C4-2B (cell line): Measurements from ENCODE around the gene SRRT.
"Not testable (repeated sequence)": the region's sequence is repeated elsewhere in the genome, so short reads cannot be mapped to it uniquely, and the experiment has no call there.

ENCODE experiments used
- H3K27ac ChIP-seq: fragments of 450-650 bp; 2 replicates; pipeline ENCODE4 v1.5.1; 2017
- ZFX ChIP-seq: fragments of 450-650 bp; IDR thresholded peaks from 2 replicates; pipeline ENCODE4 v1.6.1; 2017
- TF ChIP-seq, protein P1 (sequence below): fragments of 450-650 bp; conservative IDR thresholded peaks from 2 replicates; pipeline ENCODE4 v1.5.1; 2017; ENCODE audit warnings: mild to moderate bottlenecking

The SRRT gene

DNA sequence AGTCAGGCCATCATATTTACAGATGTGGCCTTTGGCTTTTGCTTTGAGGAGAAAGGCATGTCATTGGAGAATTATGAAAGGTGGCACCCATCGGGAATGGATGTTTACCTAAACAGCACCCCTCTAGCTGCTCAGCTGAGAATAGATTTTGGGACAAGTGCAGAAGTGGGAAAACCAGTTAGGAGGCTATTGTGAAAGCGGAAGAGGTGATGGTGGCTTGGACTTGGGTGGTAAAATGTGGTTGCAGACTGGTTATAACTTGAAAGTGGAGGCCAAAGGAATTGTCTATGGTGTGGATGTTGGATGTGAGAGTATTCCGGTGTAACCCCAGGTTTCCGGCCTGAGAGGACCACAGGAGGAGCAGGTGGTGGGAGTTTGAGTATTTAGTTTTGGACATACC lies 27.5 kb upstream of the SRRT start:
- H3K27ac ChIP-seq = no peak overlapping the region
- TF ChIP-seq ZFX = no peak
- TF ChIP-seq, protein P1, sequence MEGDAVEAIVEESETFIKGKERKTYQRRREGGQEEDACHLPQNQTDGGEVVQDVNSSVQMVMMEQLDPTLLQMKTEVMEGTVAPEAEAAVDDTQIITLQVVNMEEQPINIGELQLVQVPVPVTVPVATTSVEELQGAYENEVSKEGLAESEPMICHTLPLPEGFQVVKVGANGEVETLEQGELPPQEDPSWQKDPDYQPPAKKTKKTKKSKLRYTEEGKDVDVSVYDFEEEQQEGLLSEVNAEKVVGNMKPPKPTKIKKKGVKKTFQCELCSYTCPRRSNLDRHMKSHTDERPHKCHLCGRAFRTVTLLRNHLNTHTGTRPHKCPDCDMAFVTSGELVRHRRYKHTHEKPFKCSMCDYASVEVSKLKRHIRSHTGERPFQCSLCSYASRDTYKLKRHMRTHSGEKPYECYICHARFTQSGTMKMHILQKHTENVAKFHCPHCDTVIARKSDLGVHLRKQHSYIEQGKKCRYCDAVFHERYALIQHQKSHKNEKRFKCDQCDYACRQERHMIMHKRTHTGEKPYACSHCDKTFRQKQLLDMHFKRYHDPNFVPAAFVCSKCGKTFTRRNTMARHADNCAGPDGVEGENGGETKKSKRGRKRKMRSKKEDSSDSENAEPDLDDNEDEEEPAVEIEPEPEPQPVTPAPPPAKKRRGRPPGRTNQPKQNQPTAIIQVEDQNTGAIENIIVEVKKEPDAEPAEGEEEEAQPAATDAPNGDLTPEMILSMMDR = no peak

DNA sequence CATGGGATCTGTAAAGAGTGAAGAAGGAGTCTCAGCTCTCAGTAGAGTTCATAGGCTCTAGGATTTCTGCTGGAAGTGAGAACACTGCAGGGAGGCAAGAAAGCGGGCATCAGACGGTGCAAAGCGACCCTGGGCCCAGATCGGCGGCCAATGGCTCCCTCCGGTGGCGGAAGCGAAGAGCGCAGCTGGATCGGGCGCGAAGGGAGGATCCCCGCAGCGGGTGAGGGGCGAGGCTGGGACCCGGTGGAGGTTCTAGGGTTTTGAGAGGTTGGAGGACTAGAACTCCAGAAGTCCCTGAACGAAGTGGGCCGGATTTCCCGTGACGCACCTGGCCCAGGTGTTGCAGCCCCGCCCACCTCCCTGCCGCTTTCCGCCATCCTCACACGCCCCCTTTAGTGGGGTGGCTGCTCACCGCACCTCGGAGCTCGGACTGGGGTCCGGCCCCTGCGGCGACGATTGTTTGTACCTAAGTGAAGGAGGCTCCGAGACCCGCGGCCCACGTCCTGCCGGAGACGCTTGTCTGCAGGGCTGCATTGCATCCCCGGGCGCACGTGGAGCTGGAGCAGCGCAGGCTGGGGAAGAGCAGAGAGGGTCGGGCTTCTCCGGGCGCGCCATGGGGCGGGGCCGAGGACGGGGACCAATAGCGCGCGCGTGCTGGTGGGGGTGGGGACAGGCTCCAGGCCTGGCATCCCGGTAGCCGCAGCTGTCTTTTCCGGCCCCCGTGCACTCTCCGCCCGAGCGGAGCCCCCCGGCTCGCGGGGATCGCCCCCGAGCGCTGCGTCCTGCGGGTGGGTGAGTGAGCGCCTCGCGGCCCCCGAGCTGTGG lies 22.6 kb upstream of the SRRT start, which contains the start of gene SLC12A9:
Gene SLC12A9 (plus strand): TSS at position 666 of the 825 bp plus-strand sequence. CDS start 1,485 bp downstream, outside the sequence.
- peak within 1 kb of the TSS; percentile 71 for H3K27ac ChIP-seq
- peak; percentile 41; the same call in 1 of the 2 replicates for TF ChIP-seq ZFX
- TF ChIP-seq, protein P1 = peak; percentile 96

DNA sequence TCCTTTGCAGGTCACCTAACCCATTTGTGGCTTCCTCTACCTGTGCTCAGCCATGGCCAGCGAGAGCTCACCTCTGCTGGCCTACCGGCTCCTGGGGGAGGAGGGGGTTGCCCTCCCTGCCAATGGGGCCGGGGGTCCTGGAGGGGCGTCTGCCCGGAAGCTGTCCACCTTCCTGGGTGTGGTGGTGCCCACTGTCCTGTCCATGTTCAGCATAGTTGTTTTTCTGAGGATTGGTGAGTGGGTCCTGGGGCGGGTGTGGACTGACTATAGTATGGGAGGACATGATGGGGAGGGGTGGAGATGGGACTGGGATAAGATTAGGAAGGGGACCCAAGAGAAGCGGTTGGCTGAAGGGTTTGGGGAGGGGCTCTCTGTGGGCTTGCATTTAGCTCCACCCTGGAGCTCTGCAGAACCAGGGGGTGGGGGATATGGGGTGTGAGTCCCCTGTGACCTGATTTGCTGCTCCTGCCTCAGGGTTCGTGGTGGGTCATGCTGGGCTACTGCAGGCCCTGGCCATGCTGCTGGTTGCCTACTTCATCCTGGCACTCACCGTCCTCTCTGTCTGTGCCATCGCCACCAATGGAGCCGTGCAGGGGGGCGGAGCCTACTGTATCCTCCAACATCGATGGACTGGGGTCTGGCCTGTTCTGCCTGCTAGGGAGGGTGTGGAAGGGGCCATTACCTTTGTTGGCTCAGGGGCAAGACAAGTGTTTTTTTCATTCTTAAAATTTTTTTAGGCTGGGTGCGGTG lies 20.6 kb upstream of the SRRT start:
- H3K27ac ChIP-seq = no peak overlapping the region
- TF ChIP-seq, protein P1 = no peak
- TF ChIP-seq ZFX = no peak

DNA sequence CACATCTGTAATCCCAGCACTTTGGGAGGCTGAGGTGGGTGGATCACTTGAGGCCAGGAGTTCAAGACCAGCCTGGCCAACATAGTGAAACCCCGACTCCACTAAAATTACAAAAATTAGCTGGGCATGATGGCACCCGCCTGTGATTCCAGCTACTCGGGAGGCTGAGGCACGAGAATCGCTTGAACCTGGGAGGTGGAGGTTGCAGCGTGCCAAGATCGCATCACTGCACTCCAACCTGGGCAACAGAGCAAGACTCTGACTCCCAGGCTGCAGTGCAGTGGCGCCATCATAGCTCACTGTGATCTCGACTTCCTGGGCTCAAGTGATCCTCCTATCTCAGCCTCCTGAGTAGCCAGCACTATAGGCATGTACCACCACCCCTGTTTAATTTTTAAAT lies 20.0 kb upstream of the SRRT start:
- not testable (repeated sequence) for H3K27ac ChIP-seq

DNA sequence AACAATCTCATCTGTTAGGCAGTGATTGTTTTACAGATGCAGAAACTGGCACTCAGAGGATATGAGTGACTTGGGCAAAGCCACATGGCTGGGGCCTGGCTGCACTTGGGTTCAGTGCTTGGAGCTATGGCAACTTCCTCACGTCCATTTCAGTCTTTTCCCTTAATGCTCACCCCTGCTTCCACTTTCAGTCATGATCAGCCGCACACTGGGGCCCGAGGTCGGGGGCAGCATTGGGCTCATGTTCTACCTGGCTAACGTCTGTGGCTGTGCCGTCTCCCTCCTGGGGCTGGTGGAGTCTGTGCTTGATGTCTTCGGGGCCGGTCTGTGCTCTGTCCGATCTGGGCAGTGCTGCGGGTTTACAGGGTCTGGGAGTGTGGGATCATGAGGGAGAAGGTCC lies 19.4 kb upstream of the SRRT start:
- no peak for TF ChIP-seq ZFX
- TF ChIP-seq, protein P1 = no peak
- no peak overlapping the region for H3K27ac ChIP-seq

DNA sequence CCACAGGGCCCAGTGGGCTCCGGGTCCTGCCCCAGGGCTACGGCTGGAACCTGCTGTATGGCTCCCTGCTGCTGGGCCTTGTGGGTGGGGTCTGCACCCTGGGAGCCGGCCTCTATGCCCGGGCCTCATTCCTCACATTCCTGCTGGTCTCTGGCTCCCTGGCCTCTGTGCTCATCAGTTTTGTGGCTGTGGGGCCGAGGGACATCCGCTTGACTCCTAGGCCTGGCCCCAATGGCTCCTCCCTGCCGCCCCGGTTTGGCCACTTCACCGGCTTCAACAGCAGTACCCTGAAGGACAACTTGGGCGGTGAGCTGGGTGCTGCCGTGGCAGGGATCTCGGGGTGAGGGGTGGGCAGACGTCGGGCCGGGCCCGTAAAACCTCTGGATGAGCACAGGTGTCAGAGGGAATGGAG lies 18.0 kb upstream of the SRRT start:
- no peak for TF ChIP-seq ZFX
- TF ChIP-seq, protein P1 = no peak
- no peak overlapping the region for H3K27ac ChIP-seq

DNA sequence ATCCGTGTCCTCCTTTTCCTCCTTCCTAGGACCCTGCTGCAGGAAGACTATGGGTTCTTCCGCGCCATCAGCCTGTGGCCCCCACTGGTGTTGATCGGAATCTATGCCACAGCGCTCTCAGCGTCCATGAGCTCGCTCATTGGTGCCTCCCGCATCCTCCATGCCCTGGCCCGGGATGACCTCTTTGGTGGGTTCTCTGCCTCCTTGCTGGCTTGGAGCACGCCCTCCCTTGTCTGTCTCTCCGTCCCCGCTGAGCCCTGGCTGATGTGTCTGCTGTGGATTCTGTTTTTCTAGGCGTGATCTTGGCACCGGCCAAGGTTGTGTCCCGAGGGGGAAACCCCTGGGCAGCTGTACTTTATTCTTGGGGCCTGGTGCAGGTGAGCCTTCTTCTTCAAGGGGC lies 15.0 kb upstream of the SRRT start:
- no peak overlapping the region for H3K27ac ChIP-seq
- TF ChIP-seq, protein P1 = no peak
- TF ChIP-seq ZFX = no peak
